ENCODE measurements around the gene CTRB1.

DNA sequence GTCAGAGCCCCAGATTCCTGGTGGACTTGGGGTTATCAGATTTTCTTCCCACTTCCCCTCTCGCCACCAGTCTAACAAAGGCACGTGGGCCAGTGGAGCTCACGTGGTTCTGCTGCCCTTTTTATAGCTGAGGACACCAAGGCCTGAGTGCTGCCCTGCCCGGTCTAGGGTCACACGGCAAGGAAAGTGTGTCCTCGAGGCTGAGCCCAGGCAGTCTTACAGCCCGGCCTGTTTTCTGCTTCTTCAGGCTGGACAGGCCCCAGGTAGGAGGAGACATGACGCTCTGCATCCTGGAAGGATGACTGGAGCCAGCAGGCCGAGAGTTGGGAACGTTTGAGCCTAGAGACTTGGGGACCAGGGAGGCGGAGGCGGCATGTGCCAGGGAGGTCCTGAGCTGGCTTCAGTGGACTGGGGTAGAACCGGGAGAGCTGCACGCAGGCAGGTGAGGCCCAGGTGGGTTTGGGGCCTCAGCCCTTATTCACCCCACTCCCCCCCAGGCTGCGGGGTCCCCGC, 3.5 kb downstream of the CTRB1 start:
- TF ChIP-seq POLR2A (IDR thresholded peaks at IDR 0.05; ENCODE audit: control extremely low read depth in 1 of 2, low read depth in 2 of 2, low read length in 2 of 2) (no peak), MAX (IDR thresholded peaks at IDR 0.05) (no peak), TAF1 (IDR thresholded peaks at IDR 0.05; ENCODE audit: low read depth, low read length) (no peak), POLR2AphosphoS5 (IDR thresholded peaks at IDR 0.05; ENCODE audit: low read depth, low read length) (no peak), RFX5 (IDR thresholded peaks at IDR 0.05; ENCODE audit: borderline replicate concordance, low read depth, low read length) (no peak), MAFK (IDR thresholded peaks at IDR 0.05; ENCODE audit: low read depth, low read length) (no peak), HDAC2 (IDR thresholded peaks at IDR 0.05; ENCODE audit: borderline replicate concordance in 1 of 2, low read depth in 2 of 2, low read length in 2 of 2) (no peak), NRF1 (IDR thresholded peaks at IDR 0.05; ENCODE audit: low read depth, low read length) (no peak), EZH2 (IDR thresholded peaks at IDR 0.05; ENCODE audit: low read depth, low read length, severe bottlenecking) (no peak), JUND (IDR thresholded peaks at IDR 0.05; ENCODE audit: low read length) (no peak), EP300 (IDR thresholded peaks at IDR 0.05; ENCODE audit: borderline replicate concordance in 1 of 2, low read depth in 2 of 2, low read length in 2 of 2) (no peak)
- TF ChIP-seq, protein P1, sequence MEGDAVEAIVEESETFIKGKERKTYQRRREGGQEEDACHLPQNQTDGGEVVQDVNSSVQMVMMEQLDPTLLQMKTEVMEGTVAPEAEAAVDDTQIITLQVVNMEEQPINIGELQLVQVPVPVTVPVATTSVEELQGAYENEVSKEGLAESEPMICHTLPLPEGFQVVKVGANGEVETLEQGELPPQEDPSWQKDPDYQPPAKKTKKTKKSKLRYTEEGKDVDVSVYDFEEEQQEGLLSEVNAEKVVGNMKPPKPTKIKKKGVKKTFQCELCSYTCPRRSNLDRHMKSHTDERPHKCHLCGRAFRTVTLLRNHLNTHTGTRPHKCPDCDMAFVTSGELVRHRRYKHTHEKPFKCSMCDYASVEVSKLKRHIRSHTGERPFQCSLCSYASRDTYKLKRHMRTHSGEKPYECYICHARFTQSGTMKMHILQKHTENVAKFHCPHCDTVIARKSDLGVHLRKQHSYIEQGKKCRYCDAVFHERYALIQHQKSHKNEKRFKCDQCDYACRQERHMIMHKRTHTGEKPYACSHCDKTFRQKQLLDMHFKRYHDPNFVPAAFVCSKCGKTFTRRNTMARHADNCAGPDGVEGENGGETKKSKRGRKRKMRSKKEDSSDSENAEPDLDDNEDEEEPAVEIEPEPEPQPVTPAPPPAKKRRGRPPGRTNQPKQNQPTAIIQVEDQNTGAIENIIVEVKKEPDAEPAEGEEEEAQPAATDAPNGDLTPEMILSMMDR (IDR thresholded peaks at IDR 0.05; ENCODE audit: control extremely low read depth in 1 of 3, insufficient read depth in 1 of 3, low read depth in 1 of 3, low read length in 3 of 3) = no peak
